Cardiac fibroblast (primary cell): ENCODE results near the gene CTNND2.

ENCODE experiments used
- DNase-seq, 2 donors: peaks; one replicate each; pipeline versions ENCODE4 v3.0.0 to v3.0.0-alpha.2; 2010; ENCODE audit warnings: low read depth in 2 of 2
- H3K4me3 ChIP-seq, 2 donors: replicated peaks in 1 of 2; 1 replicate in 1 of 2; 2 replicates in 1 of 2; pipeline ENCODE4 v1.5.1; 2011; ENCODE audit warnings: low read depth in 2 of 2, low read length in 2 of 2, mild to moderate bottlenecking in 2 of 2, moderate library complexity in 1 of 2
- TF ChIP-seq, protein P1 (sequence below): IDR thresholded peaks from one replicate; pipeline ENCODE4 v1.5.1; 2011; ENCODE audit warnings: low read depth, mild to moderate bottlenecking, low read length, inconsistent platforms

The CTNND2 gene, protein sequence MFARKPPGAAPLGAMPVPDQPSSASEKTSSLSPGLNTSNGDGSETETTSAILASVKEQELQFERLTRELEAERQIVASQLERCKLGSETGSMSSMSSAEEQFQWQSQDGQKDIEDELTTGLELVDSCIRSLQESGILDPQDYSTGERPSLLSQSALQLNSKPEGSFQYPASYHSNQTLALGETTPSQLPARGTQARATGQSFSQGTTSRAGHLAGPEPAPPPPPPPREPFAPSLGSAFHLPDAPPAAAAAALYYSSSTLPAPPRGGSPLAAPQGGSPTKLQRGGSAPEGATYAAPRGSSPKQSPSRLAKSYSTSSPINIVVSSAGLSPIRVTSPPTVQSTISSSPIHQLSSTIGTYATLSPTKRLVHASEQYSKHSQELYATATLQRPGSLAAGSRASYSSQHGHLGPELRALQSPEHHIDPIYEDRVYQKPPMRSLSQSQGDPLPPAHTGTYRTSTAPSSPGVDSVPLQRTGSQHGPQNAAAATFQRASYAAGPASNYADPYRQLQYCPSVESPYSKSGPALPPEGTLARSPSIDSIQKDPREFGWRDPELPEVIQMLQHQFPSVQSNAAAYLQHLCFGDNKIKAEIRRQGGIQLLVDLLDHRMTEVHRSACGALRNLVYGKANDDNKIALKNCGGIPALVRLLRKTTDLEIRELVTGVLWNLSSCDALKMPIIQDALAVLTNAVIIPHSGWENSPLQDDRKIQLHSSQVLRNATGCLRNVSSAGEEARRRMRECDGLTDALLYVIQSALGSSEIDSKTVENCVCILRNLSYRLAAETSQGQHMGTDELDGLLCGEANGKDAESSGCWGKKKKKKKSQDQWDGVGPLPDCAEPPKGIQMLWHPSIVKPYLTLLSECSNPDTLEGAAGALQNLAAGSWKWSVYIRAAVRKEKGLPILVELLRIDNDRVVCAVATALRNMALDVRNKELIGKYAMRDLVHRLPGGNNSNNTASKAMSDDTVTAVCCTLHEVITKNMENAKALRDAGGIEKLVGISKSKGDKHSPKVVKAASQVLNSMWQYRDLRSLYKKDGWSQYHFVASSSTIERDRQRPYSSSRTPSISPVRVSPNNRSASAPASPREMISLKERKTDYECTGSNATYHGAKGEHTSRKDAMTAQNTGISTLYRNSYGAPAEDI (N-terminal part only)

DNA sequence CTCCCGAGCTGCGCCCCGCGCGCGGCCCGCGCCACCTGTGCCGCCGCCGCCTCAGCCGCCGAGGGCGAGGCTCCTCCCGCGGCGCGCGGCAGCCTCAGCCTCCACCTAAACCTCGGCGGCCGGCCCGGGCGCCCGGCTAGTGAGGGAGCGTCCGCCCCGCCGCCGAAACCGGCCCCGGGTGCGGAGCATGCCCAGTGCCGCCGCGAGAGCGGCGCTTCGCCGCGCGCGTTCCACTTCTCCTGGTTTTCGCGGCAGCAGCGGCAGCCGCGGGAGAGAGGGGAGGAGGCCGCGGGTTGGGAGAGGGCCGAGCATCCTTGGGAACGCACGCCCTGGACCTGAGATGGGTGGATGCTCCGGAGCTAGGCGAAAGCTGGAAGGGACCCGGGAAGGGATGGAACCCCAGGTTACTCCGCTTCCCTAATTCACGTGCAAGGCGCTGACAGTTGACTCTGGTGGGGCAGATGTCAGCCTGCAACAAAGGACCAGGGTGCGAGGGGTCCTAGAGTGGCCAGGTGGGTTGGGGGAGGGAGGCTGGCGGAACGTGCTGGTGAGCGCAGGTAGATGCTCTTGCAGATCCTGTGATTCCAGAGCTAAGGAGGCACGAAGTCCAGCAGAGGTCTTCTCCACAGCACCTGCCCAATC lies at the start of gene CTNND2:
Gene CTNND2, minus strand, starts transcription at position 182 of the 642 bp plus-strand sequence. CDS start 593 bp downstream, outside the sequence.
- peak; percentile 2 to 4 for DNase-seq
- peak within 1 kb of the TSS in 1 of 2 donors; percentile 25 for H3K4me3 ChIP-seq
- TF ChIP-seq, protein P1, sequence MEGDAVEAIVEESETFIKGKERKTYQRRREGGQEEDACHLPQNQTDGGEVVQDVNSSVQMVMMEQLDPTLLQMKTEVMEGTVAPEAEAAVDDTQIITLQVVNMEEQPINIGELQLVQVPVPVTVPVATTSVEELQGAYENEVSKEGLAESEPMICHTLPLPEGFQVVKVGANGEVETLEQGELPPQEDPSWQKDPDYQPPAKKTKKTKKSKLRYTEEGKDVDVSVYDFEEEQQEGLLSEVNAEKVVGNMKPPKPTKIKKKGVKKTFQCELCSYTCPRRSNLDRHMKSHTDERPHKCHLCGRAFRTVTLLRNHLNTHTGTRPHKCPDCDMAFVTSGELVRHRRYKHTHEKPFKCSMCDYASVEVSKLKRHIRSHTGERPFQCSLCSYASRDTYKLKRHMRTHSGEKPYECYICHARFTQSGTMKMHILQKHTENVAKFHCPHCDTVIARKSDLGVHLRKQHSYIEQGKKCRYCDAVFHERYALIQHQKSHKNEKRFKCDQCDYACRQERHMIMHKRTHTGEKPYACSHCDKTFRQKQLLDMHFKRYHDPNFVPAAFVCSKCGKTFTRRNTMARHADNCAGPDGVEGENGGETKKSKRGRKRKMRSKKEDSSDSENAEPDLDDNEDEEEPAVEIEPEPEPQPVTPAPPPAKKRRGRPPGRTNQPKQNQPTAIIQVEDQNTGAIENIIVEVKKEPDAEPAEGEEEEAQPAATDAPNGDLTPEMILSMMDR = no peak

DNA sequence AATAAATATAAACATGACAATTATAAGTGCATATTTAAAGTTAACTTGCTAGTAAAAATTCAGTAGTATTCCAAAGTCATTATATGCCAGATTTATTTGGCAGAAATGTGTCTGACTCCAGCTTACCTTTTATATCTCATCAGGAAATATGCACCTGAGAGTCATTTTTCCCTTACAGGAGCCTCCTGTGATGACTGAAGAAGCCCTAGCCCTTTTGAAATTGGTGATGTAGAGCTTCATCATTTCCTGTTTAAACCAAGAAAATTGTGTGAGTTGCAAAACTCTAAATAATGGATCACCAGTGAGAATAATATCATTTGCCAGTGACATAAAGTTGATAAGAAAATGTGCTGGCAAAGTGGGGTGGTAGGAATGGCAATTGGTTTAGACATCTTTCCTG lies 42.1 kb upstream of the CTNND2 start:
- TF ChIP-seq, protein P1 = no peak

DNA sequence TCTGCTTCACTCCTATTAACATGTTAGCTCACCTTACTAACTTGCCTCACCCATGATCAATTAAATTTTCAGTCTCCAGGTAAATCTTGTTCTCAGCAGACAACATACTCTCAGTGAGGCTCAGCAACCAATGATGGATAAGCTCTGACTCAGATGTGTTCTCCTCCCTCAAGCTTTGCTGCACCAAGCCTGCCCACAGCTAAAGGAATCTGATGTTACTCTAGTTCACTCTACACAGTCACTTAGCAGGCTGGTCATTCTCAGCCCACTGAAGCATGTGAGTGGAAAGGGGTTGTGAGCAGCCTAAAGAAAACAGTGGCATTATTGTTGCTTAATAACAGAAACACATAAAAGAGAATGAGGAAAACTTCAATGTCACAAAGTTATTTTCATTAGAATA lies 37.3 kb upstream of the CTNND2 start:
- DNase-seq = no peak
- H3K4me3 ChIP-seq = no peak overlapping the region
- TF ChIP-seq, protein P1 = no peak

More for the DNA sequence above, 42.1 kb upstream of the CTNND2 start:
- no peak overlapping the region for H3K4me3 ChIP-seq
- DNase-seq = no peak

DNA sequence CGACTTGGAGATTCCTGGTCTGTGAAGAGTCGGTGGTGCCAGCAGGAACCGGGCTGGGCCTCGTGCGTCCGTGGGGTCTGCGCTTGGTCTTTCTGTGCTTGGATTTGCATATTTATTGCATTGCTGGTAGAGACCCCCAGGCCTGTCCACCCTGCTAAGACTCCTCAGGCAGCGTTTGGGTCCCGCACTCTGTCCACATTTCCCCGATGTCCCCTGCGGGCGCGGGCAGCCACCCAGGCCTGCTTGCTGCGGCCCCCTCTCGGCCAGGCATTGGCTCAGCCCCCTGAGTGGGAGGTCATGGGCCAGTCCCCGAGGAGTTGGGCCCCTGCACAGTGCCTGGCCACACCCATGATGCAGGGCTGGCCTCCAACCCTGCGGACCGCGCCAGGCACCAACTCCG lies 27.4 kb upstream of the CTNND2 start:
- TF ChIP-seq, protein P1 = no peak
- H3K4me3 ChIP-seq = no peak overlapping the region
- DNase-seq = no peak

DNA sequence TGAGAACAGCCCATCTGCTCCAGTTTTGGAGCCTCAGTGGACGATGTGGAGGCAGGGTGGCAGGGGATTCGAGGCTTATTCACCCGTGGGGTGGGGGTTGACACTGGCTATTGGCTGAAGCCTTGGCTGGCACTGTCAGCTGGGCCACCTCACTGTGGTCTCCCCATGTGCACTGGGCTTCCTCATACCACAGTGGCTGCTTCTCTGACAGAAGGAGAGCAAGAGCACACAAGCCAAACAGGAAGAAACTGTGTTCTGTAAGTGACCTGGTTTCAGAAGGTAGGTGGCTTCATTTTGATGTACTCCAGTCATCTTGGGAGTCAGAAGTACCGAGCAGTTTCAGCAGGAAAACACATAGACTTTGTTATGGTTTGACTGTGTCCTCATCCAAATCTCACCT lies 24.7 kb upstream of the CTNND2 start:
- DNase-seq = no peak
- H3K4me3 ChIP-seq = no peak overlapping the region
- TF ChIP-seq, protein P1 = no peak

DNA sequence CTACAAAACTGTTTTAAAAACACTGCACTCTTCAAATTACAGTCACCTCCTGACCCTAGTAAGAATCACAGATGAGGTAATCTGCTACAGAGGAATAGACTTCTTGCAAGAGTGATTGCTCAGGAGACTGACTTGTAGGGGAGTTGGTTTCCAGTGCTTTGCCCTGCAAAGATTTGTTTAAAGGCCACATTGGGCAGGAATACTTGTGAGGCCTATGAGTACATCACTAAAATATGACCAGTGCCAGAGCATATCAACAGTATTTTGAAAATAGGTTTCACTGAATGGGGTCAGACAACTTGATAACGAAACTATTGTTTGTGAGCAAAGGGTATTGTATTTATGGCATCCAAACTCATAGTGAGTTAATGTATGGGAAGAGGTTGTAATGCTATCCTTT lies 21.5 kb upstream of the CTNND2 start:
- TF ChIP-seq, protein P1 = no peak
- DNase-seq = no peak
- no peak overlapping the region for H3K4me3 ChIP-seq
